GM13976 (cell line): Measurements from ENCODE around the gene WNT7B.

Experiments
- DNase-seq: peaks from one replicate; pipeline ENCODE4 v3.0.0; 2012; ENCODE audit warnings: low spot score
- in situ Hi-C: fragments of 300-500 bp; cut with MboI; formaldehyde crosslinking; loops from one replicate; pipeline ENCODE4 v1.12.0; 2022; ENCODE audit warnings: low sequenced_read_pairs, mixed read lengths, inconsistent platforms; ENCODE audit not compliant: unreplicated experiment
- TF ChIP-seq, protein P1 (sequence below): IDR thresholded peaks from 2 replicates; pipeline ENCODE4 v1.5.1; 2012; ENCODE audit warnings: borderline replicate concordance, mild to moderate bottlenecking; ENCODE audit not compliant: insufficient read depth; ENCODE audit errors: extremely low read depth, missing control alignments, control extremely low read depth

Gene WNT7B

DNA sequence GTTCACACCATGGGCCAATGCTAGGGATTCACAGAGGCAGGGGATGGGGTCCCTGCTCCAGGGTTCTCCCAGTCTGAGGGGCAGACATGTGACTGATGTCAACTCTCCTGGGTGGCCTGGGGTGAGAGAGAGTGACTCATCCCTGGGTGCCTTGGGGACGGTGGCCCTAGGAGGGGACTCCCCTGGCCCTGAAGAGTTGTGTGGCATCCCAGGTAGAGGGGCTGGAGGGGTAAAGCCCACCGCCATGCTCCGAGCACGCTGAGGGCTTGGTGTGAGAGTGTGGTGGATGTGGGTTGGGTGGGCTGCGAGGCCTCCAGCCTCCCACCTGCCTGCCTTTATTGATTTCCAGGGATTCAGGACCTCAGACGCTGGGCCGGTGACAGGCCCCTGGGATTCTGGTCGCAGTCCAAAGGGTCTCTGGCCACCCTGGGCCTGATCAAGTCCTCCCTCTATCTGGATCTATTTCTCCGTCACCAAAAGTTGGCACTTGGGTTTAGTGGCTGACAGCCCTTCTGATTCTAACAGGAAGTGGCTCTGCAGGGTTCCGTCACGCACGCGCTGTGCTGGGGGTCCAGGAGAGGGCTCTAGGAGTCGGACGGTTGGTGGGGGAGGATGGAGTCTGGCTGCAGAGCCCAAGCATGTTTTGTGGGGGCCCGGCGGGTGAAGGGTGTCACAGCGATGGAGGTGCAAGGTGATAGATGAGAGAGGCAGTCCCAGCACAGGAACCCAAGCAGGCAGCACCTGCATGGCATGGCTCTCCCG, 27.3 kb upstream of the WNT7B start:
- in situ Hi-C loops: loop anchor here (25.0 kb wide), 1 partner anchor 308 kb away; no protein-coding TSS in a partner anchor
- TF ChIP-seq, protein P1, sequence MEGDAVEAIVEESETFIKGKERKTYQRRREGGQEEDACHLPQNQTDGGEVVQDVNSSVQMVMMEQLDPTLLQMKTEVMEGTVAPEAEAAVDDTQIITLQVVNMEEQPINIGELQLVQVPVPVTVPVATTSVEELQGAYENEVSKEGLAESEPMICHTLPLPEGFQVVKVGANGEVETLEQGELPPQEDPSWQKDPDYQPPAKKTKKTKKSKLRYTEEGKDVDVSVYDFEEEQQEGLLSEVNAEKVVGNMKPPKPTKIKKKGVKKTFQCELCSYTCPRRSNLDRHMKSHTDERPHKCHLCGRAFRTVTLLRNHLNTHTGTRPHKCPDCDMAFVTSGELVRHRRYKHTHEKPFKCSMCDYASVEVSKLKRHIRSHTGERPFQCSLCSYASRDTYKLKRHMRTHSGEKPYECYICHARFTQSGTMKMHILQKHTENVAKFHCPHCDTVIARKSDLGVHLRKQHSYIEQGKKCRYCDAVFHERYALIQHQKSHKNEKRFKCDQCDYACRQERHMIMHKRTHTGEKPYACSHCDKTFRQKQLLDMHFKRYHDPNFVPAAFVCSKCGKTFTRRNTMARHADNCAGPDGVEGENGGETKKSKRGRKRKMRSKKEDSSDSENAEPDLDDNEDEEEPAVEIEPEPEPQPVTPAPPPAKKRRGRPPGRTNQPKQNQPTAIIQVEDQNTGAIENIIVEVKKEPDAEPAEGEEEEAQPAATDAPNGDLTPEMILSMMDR: no peak

DNA sequence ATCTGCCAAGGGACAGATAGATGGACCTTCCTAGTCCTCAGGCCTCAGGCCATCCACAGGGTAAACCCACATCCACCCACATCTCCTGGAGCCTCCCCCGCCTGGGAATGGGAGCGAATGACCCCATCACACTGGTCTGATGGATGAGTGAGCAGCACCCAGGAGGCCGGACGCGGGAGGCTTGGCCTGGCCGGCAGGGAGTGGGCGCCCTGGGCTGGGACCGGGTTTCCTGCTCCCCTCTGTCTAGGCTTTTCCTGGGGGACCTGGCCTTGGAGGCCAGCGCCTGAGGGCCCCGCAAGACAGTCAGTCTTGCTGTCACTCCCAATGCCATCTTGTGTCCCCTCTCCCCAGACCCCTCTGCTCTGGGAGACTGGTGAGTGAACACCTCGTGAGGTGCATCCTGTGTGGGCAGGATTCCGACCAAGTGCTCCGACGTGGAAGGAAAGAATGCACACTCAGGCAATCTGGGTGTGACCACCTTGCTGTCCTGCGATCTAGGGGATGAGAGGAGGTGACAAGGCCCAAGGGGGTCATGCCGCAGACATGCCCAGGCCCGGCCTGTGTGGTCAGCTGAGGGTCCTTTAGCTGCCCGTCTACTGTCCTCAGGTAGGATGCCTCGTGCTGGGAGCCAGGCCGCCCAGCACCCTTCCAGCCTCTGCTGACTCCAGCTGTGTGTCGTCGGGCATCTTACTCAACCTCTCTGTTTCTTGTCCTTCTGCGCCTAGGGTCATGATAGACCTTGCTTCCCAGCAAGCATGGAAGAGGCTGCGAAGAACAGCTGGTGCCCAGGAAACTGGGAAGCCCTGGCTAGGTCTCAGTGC, 26.5 kb upstream of the WNT7B start:
- TF ChIP-seq, protein P1: no peak
- in situ Hi-C loops: loop anchor here (25.0 kb wide), 1 partner anchor 309 kb away; no protein-coding TSS in a partner anchor
- DNase-seq: no peak

More for the DNA sequence above, 27.3 kb upstream of the WNT7B start:
- DNase-seq: no peak

DNA sequence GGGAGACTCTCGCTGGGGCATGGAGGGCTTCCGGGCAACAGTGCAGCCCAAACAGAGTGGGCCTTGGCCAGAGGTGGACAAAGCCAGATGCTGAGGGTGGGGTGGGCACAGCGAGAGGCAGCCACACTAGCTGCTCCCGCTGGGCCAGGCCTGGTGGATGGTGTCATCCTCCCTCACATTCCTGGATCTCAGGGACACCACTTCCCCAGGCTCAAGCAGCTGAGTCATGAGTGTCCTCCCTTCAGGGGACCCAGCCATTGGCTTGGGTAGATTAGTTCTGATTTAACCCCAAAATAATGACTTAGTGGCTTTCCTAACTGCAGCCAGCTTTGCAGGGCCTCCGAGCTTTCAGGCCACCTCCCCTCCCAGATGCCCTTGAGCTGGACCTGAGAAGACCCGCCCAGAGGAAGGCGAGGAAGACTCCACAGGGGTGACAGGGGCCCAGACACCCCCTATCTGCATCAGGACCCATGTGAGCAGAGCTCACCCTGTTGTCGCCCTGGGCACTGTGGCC, 25.9 kb upstream of the WNT7B start:
- in situ Hi-C loops: loop anchor here (25.0 kb wide), 1 partner anchor 309 kb away; no protein-coding TSS in a partner anchor
- no peak for DNase-seq
- TF ChIP-seq, protein P1: no peak

DNA sequence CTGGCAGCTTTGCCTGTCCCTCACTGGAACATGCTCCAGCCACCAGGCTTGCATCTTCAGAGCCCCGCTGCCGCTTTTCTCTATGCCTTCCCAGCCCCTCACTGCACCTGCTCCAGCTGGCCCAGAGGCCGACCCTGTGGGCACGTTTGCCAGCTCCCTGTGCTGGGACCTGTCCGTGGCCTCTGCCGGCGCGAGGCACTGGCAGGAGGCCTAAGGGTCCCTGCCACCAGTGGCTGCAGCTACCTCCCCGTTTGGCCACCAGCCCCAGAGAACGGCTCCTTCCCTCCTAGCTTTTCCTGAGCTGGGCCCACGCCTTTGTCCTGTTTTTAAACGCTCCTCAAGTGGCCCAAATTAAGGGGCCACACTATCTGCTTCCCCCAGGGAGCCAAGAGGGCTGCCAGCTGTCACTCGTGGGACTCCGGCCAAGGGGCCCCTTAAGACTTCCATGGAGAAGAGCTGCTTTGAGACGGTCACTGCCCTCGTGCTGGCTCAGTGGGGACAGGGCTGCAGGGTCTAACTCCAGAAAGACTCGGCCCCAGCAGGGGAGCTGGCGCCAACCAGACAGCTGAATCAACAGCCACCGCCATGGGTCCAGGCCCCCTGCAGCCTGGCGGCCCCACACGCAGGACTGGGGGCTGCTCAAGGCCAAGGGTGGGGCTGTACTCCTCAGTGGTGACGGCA, 24.6 kb upstream of the WNT7B start:
- TF ChIP-seq, protein P1: no peak
- DNase-seq: no peak
- in situ Hi-C loops: loop anchor here (25.0 kb wide), 1 partner anchor 311 kb away; no protein-coding TSS in a partner anchor

DNA sequence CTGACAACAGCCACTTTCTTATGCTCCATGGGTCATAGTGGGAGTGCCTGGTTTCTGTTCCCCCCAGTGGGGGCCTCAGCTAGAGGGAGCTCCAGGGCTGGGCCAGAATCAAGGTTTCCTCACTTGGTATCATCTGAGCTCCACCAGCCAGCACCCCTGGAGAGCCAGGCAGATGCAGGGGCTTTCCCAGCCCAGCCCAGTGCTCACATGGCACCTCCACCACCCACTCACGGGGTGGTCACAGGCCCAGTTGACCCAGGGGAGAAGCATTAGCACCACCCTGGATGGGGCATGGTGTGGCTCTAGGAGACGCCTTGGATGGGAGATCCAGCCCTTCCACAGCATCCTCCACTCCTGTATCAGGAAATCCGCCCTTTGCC, 24.1 kb upstream of the WNT7B start:
- TF ChIP-seq, protein P1: no peak
- in situ Hi-C loops: loop anchor here (25.0 kb wide), 1 partner anchor 311 kb away; no protein-coding TSS in a partner anchor
- DNase-seq: no peak
